ENCODE measurements around the gene TMEM121B.

TMEM121B gene

DNA sequence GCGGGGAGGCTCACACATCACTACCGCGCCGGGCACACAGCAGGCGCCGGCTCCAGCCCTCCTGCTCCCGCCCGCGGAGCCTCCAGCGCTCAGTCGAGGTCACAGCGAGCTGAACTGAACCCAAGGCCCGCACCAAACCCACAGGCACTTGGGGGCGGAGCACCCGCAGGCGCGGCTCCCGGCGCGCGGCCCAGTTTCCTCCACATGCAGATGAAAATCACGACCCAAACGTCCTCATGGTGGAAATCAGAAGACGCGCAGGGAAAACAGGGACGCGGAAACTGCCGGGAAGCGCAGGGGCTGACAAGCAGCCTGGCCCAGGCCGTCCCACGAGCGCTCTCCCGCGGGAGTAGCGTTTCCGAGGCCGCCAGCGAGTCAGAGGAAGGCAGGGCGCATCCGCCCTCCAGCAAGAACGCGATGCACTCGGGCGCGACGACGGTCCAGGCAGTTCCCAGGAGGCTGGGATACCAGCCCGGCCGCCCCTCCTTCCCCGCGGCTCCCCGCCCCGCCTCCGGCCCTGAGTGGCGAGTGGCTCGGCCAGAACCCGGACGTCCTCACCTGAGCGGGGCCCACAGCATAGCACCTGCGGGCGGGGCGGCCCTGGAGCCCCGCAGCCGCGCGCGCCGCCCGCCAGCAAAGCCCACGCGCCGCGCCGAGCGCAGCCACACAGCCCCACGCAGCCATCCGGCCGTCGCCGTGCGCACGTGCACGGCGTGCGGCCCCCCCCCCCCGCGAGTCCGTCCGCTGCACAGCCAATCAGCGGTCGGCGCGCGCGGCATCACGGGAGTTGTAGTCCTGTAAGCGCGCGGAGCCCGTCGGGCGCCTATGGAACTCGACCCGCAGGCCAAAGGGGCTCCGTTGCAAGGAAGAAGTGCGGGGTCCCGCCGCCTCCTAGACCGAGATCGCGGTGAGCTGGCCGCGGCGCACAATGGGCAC is 37.7 kb upstream of the TMEM121B start, which contains the start of gene HDHD5:
Gene HDHD5, minus strand, starts transcription at position 710 of the 936 bp plus-strand sequence. Its CDS starts 26 bp downstream, at position 684.
- in situ Hi-C loops (cut with MboI; ENCODE audit: low sequenced_read_pairs, unreplicated experiment), result no loop called here

DNA sequence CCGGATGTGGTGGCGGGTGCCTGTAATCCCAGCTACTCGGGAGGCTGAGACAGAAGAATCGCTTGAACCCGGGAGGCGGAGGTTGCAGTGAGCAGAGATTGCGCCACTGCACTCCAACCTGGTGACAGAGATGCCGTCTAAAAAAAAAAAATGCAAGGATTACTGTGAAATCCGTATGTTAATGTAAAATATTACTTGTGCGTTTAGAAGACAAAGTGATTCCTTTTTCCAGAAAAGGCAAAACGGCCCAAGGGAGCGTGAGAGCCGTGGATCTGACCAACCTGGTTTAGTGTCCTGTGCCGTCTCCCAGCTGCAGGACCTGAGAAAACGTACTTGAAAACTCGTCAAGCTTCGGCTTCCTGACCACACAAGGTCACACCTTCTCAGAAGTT is 37.0 kb upstream of the TMEM121B start:
- TF ChIP-seq, protein P1, sequence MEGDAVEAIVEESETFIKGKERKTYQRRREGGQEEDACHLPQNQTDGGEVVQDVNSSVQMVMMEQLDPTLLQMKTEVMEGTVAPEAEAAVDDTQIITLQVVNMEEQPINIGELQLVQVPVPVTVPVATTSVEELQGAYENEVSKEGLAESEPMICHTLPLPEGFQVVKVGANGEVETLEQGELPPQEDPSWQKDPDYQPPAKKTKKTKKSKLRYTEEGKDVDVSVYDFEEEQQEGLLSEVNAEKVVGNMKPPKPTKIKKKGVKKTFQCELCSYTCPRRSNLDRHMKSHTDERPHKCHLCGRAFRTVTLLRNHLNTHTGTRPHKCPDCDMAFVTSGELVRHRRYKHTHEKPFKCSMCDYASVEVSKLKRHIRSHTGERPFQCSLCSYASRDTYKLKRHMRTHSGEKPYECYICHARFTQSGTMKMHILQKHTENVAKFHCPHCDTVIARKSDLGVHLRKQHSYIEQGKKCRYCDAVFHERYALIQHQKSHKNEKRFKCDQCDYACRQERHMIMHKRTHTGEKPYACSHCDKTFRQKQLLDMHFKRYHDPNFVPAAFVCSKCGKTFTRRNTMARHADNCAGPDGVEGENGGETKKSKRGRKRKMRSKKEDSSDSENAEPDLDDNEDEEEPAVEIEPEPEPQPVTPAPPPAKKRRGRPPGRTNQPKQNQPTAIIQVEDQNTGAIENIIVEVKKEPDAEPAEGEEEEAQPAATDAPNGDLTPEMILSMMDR (IDR thresholded peaks at IDR 0.05; ENCODE audit: borderline replicate concordance, control extremely low read depth, extremely low read depth, insufficient read depth, missing control alignments), result no peak
- in situ Hi-C loops (cut with MboI; ENCODE audit: low sequenced_read_pairs, unreplicated experiment), result no loop called here
- DNase-seq (ENCODE audit: low spot score), result no peak

More for the DNA sequence above, 37.7 kb upstream of the TMEM121B start, which contains the start of gene HDHD5:
- TF ChIP-seq, protein P1 (IDR thresholded peaks at IDR 0.05; ENCODE audit: borderline replicate concordance, control extremely low read depth, extremely low read depth, insufficient read depth, missing control alignments), result no peak
- DNase-seq (ENCODE audit: low spot score), result peak; percentile 94

- DNase-seq (ENCODE audit: low spot score), result no peak
- TF ChIP-seq, protein P1 (IDR thresholded peaks at IDR 0.05; ENCODE audit: borderline replicate concordance, control extremely low read depth, extremely low read depth, insufficient read depth, missing control alignments), result no peak
- in situ Hi-C loops (cut with MboI; ENCODE audit: low sequenced_read_pairs, unreplicated experiment), result no loop called here
These were observed 36.6 kb upstream of the TMEM121B start for GRCh38 chr22:17157714-17158113.

GRCh38 chr22:17155941-17156340 is 34.8 kb upstream of the TMEM121B start:
- DNase-seq (ENCODE audit: low spot score), result no peak
- TF ChIP-seq, protein P1 (IDR thresholded peaks at IDR 0.05; ENCODE audit: borderline replicate concordance, control extremely low read depth, extremely low read depth, insufficient read depth, missing control alignments), result no peak
- in situ Hi-C loops (cut with MboI; ENCODE audit: low sequenced_read_pairs, unreplicated experiment), result no loop called here

DNA sequence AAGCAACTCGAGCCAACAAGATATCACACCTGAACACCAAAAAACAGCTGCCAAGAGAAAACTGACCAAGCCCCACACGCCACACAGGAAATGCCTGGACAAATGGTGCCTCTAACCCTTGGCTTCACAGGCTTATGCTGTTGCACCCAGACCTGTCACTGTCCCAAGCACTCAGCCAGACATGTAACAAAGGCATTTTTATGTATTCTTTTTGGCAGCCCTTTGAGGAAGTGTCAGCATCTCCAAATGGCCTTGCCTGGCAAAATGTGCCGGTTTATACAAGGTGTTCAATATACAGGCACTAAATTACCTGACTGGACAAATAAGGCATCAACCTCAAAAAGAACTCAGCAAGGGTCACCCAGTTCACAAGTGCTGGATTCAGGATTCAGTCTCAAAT is 31.8 kb upstream of the TMEM121B start:
- in situ Hi-C loops (cut with MboI; ENCODE audit: low sequenced_read_pairs, unreplicated experiment), result no loop called here
- DNase-seq (ENCODE audit: low spot score), result no peak
- TF ChIP-seq, protein P1 (IDR thresholded peaks at IDR 0.05; ENCODE audit: borderline replicate concordance, control extremely low read depth, extremely low read depth, insufficient read depth, missing control alignments), result no peak

- TF ChIP-seq, protein P1 (IDR thresholded peaks at IDR 0.05; ENCODE audit: borderline replicate concordance, control extremely low read depth, extremely low read depth, insufficient read depth, missing control alignments), result no peak
- in situ Hi-C loops (cut with MboI; ENCODE audit: low sequenced_read_pairs, unreplicated experiment), result no loop called here
- no peak for DNase-seq (ENCODE audit: low spot score)
These were observed 31.2 kb upstream of the TMEM121B start for GRCh38 chr22:17152340-17152739.

Measured in GM13976 (cell line).